ENCODE results near the gene ARHGAP15.

The ARHGAP15 gene

DNA sequence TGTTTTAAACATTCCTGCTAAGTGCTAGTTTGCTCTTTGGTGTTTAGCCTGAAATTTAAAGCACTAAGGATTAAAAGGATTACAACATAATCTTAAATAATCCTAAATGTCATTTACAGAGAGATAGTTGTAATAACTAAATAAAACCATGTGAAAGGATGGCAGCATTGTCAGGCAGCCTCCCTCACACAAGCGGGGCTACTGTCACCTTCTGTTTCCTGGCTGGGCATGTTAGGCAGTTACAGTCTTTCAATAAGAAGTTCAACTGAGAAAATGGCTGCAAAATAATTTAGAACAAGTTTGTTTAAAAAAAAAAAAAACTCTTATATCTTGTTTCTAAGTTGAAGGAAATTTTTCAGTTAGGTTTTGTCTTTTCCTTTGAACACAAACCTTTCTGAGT, 124.9 kb downstream of the ARHGAP15 start:
- H3K4me1 ChIP-seq (ENCODE audit: insufficient read depth, low read length, severe bottlenecking) = peaks cover 31% of the 10 kb centered on the region
- H3K9me3 ChIP-seq (ENCODE audit: low read length) = no peaks in the 10 kb centered on the region
- no peak overlapping the region for H3K4me2 ChIP-seq (ENCODE audit: low read length)
- no peaks in the 10 kb centered on the region for H4K20me1 ChIP-seq (ENCODE audit: insufficient read depth, low read length)
- H3K9me2 ChIP-seq (ENCODE audit: low read depth, low read length) = no peaks in the 10 kb centered on the region
- no peak overlapping the region for H3K27ac ChIP-seq (ENCODE audit: low read depth, low read length, poor library complexity, severe bottlenecking)
- H3K79me2 ChIP-seq (ENCODE audit: insufficient read depth, low read length) = no peaks in the 10 kb centered on the region
- H3K36me3 ChIP-seq (ENCODE audit: insufficient read depth, low read length) = peaks cover 14% of the 10 kb centered on the region; the same call in 1 of the 2 replicates
- H3K27me3 ChIP-seq (ENCODE audit: insufficient read depth, low read length) = no peaks in the 10 kb centered on the region
- H3F3A ChIP-seq (ENCODE audit: insufficient read depth, low read length) = no peaks in the 10 kb centered on the region; the same call in 1 of the 2 replicates
- no peak overlapping the region for H2AFZ ChIP-seq (ENCODE audit: low read length)
- no peak for TF ChIP-seq EZH2 (IDR thresholded peaks at IDR 0.05; ENCODE audit: borderline replicate concordance, low read length)
- TF ChIP-seq, protein P1, sequence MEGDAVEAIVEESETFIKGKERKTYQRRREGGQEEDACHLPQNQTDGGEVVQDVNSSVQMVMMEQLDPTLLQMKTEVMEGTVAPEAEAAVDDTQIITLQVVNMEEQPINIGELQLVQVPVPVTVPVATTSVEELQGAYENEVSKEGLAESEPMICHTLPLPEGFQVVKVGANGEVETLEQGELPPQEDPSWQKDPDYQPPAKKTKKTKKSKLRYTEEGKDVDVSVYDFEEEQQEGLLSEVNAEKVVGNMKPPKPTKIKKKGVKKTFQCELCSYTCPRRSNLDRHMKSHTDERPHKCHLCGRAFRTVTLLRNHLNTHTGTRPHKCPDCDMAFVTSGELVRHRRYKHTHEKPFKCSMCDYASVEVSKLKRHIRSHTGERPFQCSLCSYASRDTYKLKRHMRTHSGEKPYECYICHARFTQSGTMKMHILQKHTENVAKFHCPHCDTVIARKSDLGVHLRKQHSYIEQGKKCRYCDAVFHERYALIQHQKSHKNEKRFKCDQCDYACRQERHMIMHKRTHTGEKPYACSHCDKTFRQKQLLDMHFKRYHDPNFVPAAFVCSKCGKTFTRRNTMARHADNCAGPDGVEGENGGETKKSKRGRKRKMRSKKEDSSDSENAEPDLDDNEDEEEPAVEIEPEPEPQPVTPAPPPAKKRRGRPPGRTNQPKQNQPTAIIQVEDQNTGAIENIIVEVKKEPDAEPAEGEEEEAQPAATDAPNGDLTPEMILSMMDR (IDR thresholded peaks at IDR 0.05; ENCODE audit: low read length) = no peak
- no peak overlapping the region for H3K9ac ChIP-seq (ENCODE audit: low read length)
- no peak overlapping the region for H3K4me3 ChIP-seq (ENCODE audit: low read depth, low read length, poor library complexity, severe bottlenecking)

DNA sequence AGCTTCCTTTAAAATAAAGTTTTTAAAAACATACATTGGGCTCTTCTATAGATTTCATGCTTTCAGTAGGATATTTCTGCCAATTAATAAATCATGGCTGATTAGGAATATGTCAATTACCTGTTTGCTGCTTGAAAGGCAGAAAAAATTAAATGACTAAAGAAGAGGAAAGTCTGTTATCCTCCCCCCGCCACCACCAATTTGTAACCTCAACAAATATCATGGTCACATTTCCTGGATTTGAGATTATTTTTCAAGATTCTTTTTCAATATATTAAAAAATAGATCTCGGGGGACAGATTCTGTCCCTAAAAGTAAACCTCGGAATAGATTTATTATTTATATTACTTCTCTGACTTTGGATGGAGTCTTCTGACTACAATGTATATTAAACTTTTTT, 125.9 kb downstream of the ARHGAP15 start:
- Histone ChIP-seq H4K20me1 (ENCODE audit: insufficient read depth, low read length) (no peaks in the 10 kb centered on the region), H3K9ac (ENCODE audit: low read length) (no peak overlapping the region), H3K27ac (ENCODE audit: low read depth, low read length, poor library complexity, severe bottlenecking) (no peak overlapping the region), H3K9me3 (ENCODE audit: low read length) (no peaks in the 10 kb centered on the region), H3K79me2 (ENCODE audit: insufficient read depth, low read length) (no peaks in the 10 kb centered on the region), H3K4me1 (ENCODE audit: insufficient read depth, low read length, severe bottlenecking) (peaks cover 31% of the 10 kb centered on the region), H3K4me3 (ENCODE audit: low read depth, low read length, poor library complexity, severe bottlenecking) (no peak overlapping the region), H3K27me3 (ENCODE audit: insufficient read depth, low read length) (no peaks in the 10 kb centered on the region), H3F3A (ENCODE audit: insufficient read depth, low read length) (no peaks in the 10 kb centered on the region; the same call in 1 of the 2 replicates), H2AFZ (ENCODE audit: low read length) (no peak overlapping the region), H3K9me2 (ENCODE audit: low read depth, low read length) (no peaks in the 10 kb centered on the region), H3K36me3 (ENCODE audit: insufficient read depth, low read length) (peaks cover 14% of the 10 kb centered on the region; the same call in 1 of the 2 replicates), H3K4me2 (ENCODE audit: low read length) (no peak overlapping the region)
- TF ChIP-seq EZH2 (IDR thresholded peaks at IDR 0.05; ENCODE audit: borderline replicate concordance, low read length) = no peak

DNA sequence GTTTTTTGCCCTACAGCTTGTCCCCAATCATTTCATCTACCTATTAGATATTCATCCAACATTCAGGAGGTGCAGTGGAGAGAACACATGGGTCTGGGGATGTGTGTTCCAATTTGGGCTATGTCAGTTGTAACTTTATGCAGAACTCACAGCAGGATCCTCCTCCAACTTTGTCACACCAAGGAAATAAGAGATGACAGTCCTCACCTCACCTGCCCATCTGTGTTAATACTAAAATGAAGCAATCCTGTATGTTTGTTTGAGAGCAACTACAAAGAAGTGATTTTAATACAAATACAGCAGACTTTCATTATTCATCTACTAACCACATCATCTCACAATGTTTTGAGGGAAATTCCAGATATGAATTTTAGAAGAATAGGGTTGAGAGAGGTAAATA, 126.7 kb downstream of the ARHGAP15 start:
- no peak overlapping the region for H3K4me2 ChIP-seq (ENCODE audit: low read length)
- H3K9ac ChIP-seq (ENCODE audit: low read length) = no peak overlapping the region
- TF ChIP-seq EZH2 (IDR thresholded peaks at IDR 0.05; ENCODE audit: borderline replicate concordance, low read length) = no peak
- TF ChIP-seq, protein P1 (IDR thresholded peaks at IDR 0.05; ENCODE audit: low read length) = no peak
- H3K4me3 ChIP-seq (ENCODE audit: low read depth, low read length, poor library complexity, severe bottlenecking) = no peak overlapping the region
- H3F3A ChIP-seq (ENCODE audit: insufficient read depth, low read length) = no peaks in the 10 kb centered on the region; the same call in 1 of the 2 replicates
- no peaks in the 10 kb centered on the region for H3K9me3 ChIP-seq (ENCODE audit: low read length)
- H3K36me3 ChIP-seq (ENCODE audit: insufficient read depth, low read length) = peaks cover 7% of the 10 kb centered on the region; the same call in 1 of the 2 replicates
- H3K27me3 ChIP-seq (ENCODE audit: insufficient read depth, low read length) = no peaks in the 10 kb centered on the region
- no peaks in the 10 kb centered on the region for H3K79me2 ChIP-seq (ENCODE audit: insufficient read depth, low read length)
- H4K20me1 ChIP-seq (ENCODE audit: insufficient read depth, low read length) = no peaks in the 10 kb centered on the region
- H3K27ac ChIP-seq (ENCODE audit: low read depth, low read length, poor library complexity, severe bottlenecking) = peak overlapping the region; percentile 10
- H3K9me2 ChIP-seq (ENCODE audit: low read depth, low read length) = no peaks in the 10 kb centered on the region
- no peak overlapping the region for H2AFZ ChIP-seq (ENCODE audit: low read length)
- H3K4me1 ChIP-seq (ENCODE audit: insufficient read depth, low read length, severe bottlenecking) = peaks cover 31% of the 10 kb centered on the region
